ENCODE data around the gene SS18.

DNA sequence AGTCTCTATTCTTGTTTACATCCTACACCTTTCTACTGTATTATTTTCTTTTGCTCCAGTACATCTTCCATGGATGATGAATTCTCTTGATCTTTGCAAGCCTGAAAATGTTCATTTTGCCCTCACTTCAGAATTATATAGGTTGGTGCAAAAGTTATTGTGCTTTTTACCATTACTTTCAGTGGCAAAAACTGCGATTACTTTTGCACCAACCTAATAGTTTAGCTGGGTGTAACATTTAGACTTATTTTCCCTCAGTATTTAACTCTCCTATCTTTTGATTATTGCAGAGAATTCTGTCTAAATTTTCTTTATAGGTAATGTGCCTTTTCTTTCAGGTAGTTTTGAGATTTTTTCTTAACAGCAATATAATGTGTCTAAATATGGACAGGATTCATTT, 81.8 kb downstream of the SS18 start:
- no peak for TF ChIP-seq CTCF (IDR thresholded peaks at IDR 0.05; ENCODE audit: low read depth, low read length, poor library complexity, severe bottlenecking)
- TF ChIP-seq EZH2phosphoT487 (IDR thresholded peaks at IDR 0.05; ENCODE audit: borderline replicate concordance, low read length), result no peak

All from DOHH2 (cell line).